K562 (cell line): Measurements from ENCODE around the gene SPPL3. TPM values are rescaled to one million over a fixed set of nuclear protein-coding genes. Genes with fewer than 3 reads are reported as not detected.

Experiments used
- ATAC-seq: fragments of 200-7000 bp; cut with Tn5 transposase; 3 replicates; pipeline ENCODE4 v1.9.1; 2020; ENCODE audit warnings: moderate library complexity
- BruUV-seq: library from RNA; stranded (reverse); fragments of 400-500 nt; replicated peaks from 2 replicates; lab custom pipeline; 2021; lab: Mats Ljungman, UMichigan
- CTCF ChIA-PET: fragments of 300-600 bp; formaldehyde crosslinking; extraction: SDS; loops from one replicate; lab custom pipeline; 2021; ENCODE audit warnings: low intra/inter-chr PET ratio; lab: Yijun Ruan, JAX
- POLR2A ChIA-PET: fragments of 300-600, 350-650 bp; sonication (Branson Sonifier 250); formaldehyde crosslinking; extraction: SDS; loops from one replicate; lab custom pipeline; 2021; ENCODE audit warnings: antibody characterized with exemption, inconsistent platforms; lab: Yijun Ruan, JAX
- DNase-seq, 4 experiments: peaks; one replicate each; pipeline versions ENCODE4 v3.0.0 to v3.0.0-alpha.2; 2011 to 2018; ENCODE audit warnings: low spot score in 3 of 4, mixed read lengths in 3 of 4; ENCODE audit errors: extremely low read depth in 1 of 4
- FAIRE-seq: peaks from 2 replicates; lab custom pipeline; 2011; peaks lifted over from hg19 to GRCh38; lab: Jason Lieb, UNC
- H2AFZ ChIP-seq: 2 replicates; pipeline ENCODE4 v1.6.0; 2011; ENCODE audit warnings: low read depth, low read length, control low read depth, inconsistent platforms
- H3K27ac ChIP-seq: fragments of 200-600 bp; 3 replicates; pipeline ENCODE4 v1.8.0; 2011; ENCODE audit warnings: low read depth, mild to moderate bottlenecking, control low read depth, inconsistent platforms, low read length, moderate library complexity, mixed read lengths; ENCODE audit errors: extremely low read depth
- H3K27me3 ChIP-seq, 2 experiments: fragments of 300-600 bp in 1 of 2; 2 replicates in 1 of 2; 3 replicates in 1 of 2; pipeline versions ENCODE4 v1.6.0 to v1.8.0; 2011; ENCODE audit warnings: inconsistent platforms in 2 of 2, low read length in 2 of 2, mild to moderate bottlenecking in 1 of 2, mixed read lengths in 1 of 2, moderate library complexity in 1 of 2; ENCODE audit not compliant: control insufficient read depth in 2 of 2, insufficient read depth in 2 of 2
- H3K36me3 ChIP-seq: fragments of 300-600 bp; 3 replicates; pipeline ENCODE4 v1.8.0; 2011; ENCODE audit warnings: mild to moderate bottlenecking, low read length, inconsistent platforms; ENCODE audit not compliant: control insufficient read depth, insufficient read depth
- H3K4me1 ChIP-seq, 2 experiments: fragments of 200-600 bp in 1 of 2; replicated peaks in 1 of 2; 2 replicates in 1 of 2; 3 replicates in 1 of 2; pipeline versions ENCODE4 v1.5.1 to v1.8.0; 2011; ENCODE audit warnings: inconsistent platforms in 2 of 2, low read length in 2 of 2, mild to moderate bottlenecking in 1 of 2, mixed read lengths in 1 of 2, moderate library complexity in 1 of 2; ENCODE audit not compliant: control insufficient read depth in 2 of 2, insufficient read depth in 2 of 2
- H3K4me2 ChIP-seq: 2 replicates; pipeline ENCODE4 v1.6.1; 2011; ENCODE audit warnings: low read length, control low read depth, inconsistent platforms, mixed read lengths; ENCODE audit not compliant: insufficient read depth
- H3K4me3 ChIP-seq: fragments of 200-600 bp; sonication (generic), shearing (Covaris generic); 2 replicates; pipeline ENCODE4 v1.5.1; 2016; ENCODE audit warnings: control low read depth, inconsistent platforms
- H3K79me2 ChIP-seq: fragments of 200-600 bp; 3 replicates; pipeline ENCODE4 v1.8.0; 2011; ENCODE audit warnings: low read length, inconsistent platforms; ENCODE audit not compliant: control insufficient read depth, insufficient read depth
- H3K9ac ChIP-seq, 2 experiments: 2 replicates each; pipeline versions ENCODE4 v1.6.0 to v1.6.1; 2011; ENCODE audit warnings: low read depth in 2 of 2, low read length in 2 of 2, control low read depth in 1 of 2, inconsistent platforms in 1 of 2, mild to moderate bottlenecking in 1 of 2, mixed read lengths in 1 of 2; ENCODE audit not compliant: insufficient read depth in 1 of 2
- H3K9me1 ChIP-seq: one replicate; pipeline ENCODE4 v1.6.0; 2011; ENCODE audit warnings: inconsistent platforms, mild to moderate bottlenecking, low read length, moderate library complexity; ENCODE audit not compliant: control insufficient read depth, insufficient read depth
- H3K9me3 ChIP-seq: replicated peaks from 2 replicates; pipeline ENCODE4 v1.5.1; 2011; ENCODE audit warnings: low read depth, low read length, inconsistent platforms; ENCODE audit not compliant: control insufficient read depth, insufficient read depth
- H4K20me1 ChIP-seq: replicated peaks from 2 replicates; pipeline ENCODE4 v1.6.1; 2011; ENCODE audit warnings: low read length, inconsistent platforms, mixed read lengths; ENCODE audit not compliant: control insufficient read depth, insufficient read depth
- FOXA1 ChIP-seq: fragments of 450-650 bp; IDR thresholded peaks from 2 replicates; pipeline ENCODE4 v1.6.1; 2016; ENCODE audit warnings: mild to moderate bottlenecking, borderline replicate concordance
- SNRNP70 ChIP-seq: fragments of 200-400 bp; formaldehyde crosslinking; optimal IDR thresholded peaks from 2 replicates; pipeline ENCODE3; 2017; ENCODE audit warnings: low read depth, low read length
- SUPT5H ChIP-seq: fragments of 450-650 bp; IDR thresholded peaks from 2 replicates; pipeline ENCODE4 v1.6.1; 2016
- ZNF24 ChIP-seq: fragments of 450-650 bp; IDR thresholded peaks from 2 replicates; pipeline ENCODE4 v1.6.1; 2016
- WGBS: fragments of 100-300 bp; shearing (Covaris generic); methylation state at CpG from one replicate; pipeline ENCODE4 v1.1.6; 2016; ENCODE audit warnings: low coverage, mixed read lengths; ENCODE audit not compliant: insufficient coverage; ENCODE audit errors: missing lambda C conversion rate; 5-methylcytosine and 5-hydroxymethylcytosine counted together
- in situ Hi-C: fragments of 300-500 bp; cut with MboI; formaldehyde crosslinking; loops from 4 replicates; pipeline ENCODE4 v1.15.0; 2018; ENCODE audit warnings: inconsistent platforms, mixed read lengths
- intact Hi-C: fragments of 100-400 bp; cut with micrococcal nuclease; formaldehyde crosslinking; loops from 2 replicates; pipeline ENCODE4 v1.14.2; 2022
- polyA plus RNA-seq, 8 experiments: library from polyadenylated mRNA; depleted of rRNA in 4 of 8; stranded (reverse) in 5 of 8; unstranded in 3 of 8; fragments of >200 nt; fragmentation: Nextera tagmentation in 2 of 8; fragmentation: Illumina TruSeq in 1 of 8; extraction: Ambion mirVana in 2 of 8; extraction: Trizol in 1 of 8; gene quantifications; 2 replicates each; pipeline versions ENCODE4 v1.2.1 to v1.2.3, GENCODE V29; 2011 to 2014; ENCODE audit warnings: inconsistent platforms in 1 of 8, missing spikeins in 1 of 8
- total RNA-seq, 7 experiments: library from RNA; depleted of rRNA in 6 of 7; stranded (reverse); fragments of >200 nt in 6 of 7; fragmentation: Illumina TruSeq in 2 of 7; extraction: Trizol in 2 of 7; gene quantifications; 2 replicates each; pipeline versions ENCODE4 v1.2.1 to v1.2.3, GENCODE V29; 2011 to 2021; ENCODE audit warnings: low replicate concordance in 1 of 7
- TF ChIP-seq, protein P1 (sequence below): sonication (generic); formaldehyde crosslinking; IDR thresholded peaks from 2 replicates; pipeline ENCODE4 v1.8.1; 2023; ENCODE audit warnings: mild to moderate bottlenecking, missing genetic modification reagents, moderate library complexity
- TF ChIP-seq, protein P2 (sequence below): fragments of 450-650 bp; conservative IDR thresholded peaks from 2 replicates; pipeline ENCODE4 v1.6.1; 2016; ENCODE audit warnings: missing genetic modification characterization, low read depth, mild to moderate bottlenecking, missing compliant biosample characterization, moderate library complexity
- TF ChIP-seq, protein P3 (sequence below): sonication (generic); formaldehyde crosslinking; IDR thresholded peaks from 2 replicates; pipeline ENCODE4 v1.8.1; 2022; ENCODE audit warnings: missing genetic modification reagents

Gene SPPL3
- total and polyA plus RNA-seq, 9 of the 15 experiments (the other 6 are each of a cell fraction or from before 2014, with no cell fraction given): 2.9 to 32.1 (median 7.1) TPM

DNA sequence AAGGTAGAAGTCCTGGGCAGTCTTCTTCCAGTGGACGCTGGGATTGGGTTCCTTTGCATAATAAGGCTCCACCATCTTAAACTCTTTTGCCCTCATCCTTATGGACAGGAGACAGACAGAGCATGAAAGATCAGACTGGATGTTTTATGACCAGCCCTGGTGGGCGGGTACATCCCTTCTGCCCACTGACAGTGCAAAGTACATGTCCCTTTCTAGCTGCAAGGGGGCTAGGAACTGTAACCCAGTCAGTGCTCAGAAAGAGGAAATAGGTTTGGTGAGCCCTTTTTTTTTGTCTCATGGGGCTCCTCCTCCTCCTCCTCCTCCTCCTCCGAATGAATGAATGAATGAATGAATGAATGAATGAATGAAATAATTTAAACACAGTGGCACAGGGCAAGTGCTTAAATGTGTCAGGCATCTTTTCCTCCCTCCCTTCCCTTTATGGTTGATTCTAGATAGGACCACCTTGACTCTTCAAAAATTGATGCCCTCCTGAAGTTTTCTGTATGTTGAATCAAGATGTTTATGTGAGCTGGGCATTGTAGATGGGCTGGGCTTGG lies 37.8 kb upstream of the SPPL3 start:
- Histone ChIP-seq H3K9ac (no peak overlapping the region), H3K4me3 (no peak overlapping the region), H3K9me1 (no peaks in the 10 kb centered on the region), H4K20me1 (no peaks in the 10 kb centered on the region), H3K27ac (no peak overlapping the region), H3K4me2 (no peak overlapping the region), H3K36me3 (no peaks in the 10 kb centered on the region), H3K4me1 (peaks cover 3 to 6% of the 10 kb centered on the region in 2 experiments; a peak in 2 of 5 replicates), H3K9me3 (no peaks in the 10 kb centered on the region), H3K27me3 (peaks cover 5% of the 10 kb centered on the region in 2 experiments; a peak in 1 of 5 replicates), H3K79me2 (no peaks in the 10 kb centered on the region), H2AFZ (no peak overlapping the region)
- FAIRE-seq: no peak
- ChIA-PET CTCF (no interaction called here), POLR2A (no interaction called here)
- no peak for DNase-seq
- intact Hi-C loops: no loop called here
- in situ Hi-C loops: no loop called here
- 18% methylated on average over 2 of the region's 3 CpGs for WGBS
- ATAC-seq: no peak; the same call in 2 of the 3 replicates
- BruUV-seq: no TSS peak
- TF ChIP-seq SUPT5H (no peak), FOXA1 (no peak), ZNF24 (peak; percentile 92), SNRNP70 (no peak)
- TF ChIP-seq, protein P1, sequence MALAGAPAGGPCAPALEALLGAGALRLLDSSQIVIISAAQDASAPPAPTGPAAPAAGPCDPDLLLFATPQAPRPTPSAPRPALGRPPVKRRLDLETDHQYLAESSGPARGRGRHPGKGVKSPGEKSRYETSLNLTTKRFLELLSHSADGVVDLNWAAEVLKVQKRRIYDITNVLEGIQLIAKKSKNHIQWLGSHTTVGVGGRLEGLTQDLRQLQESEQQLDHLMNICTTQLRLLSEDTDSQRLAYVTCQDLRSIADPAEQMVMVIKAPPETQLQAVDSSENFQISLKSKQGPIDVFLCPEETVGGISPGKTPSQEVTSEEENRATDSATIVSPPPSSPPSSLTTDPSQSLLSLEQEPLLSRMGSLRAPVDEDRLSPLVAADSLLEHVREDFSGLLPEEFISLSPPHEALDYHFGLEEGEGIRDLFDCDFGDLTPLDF (CRISPR knock-in tag): no peak
- TF ChIP-seq, protein P2, sequence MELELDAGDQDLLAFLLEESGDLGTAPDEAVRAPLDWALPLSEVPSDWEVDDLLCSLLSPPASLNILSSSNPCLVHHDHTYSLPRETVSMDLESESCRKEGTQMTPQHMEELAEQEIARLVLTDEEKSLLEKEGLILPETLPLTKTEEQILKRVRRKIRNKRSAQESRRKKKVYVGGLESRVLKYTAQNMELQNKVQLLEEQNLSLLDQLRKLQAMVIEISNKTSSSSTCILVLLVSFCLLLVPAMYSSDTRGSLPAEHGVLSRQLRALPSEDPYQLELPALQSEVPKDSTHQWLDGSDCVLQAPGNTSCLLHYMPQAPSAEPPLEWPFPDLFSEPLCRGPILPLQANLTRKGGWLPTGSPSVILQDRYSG (tag): no peak
- TF ChIP-seq, protein P3, sequence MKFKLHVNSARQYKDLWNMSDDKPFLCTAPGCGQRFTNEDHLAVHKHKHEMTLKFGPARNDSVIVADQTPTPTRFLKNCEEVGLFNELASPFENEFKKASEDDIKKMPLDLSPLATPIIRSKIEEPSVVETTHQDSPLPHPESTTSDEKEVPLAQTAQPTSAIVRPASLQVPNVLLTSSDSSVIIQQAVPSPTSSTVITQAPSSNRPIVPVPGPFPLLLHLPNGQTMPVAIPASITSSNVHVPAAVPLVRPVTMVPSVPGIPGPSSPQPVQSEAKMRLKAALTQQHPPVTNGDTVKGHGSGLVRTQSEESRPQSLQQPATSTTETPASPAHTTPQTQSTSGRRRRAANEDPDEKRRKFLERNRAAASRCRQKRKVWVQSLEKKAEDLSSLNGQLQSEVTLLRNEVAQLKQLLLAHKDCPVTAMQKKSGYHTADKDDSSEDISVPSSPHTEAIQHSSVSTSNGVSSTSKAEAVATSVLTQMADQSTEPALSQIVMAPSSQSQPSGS (CRISPR knock-in tag): no peak
